Keratinocyte (primary cell): ENCODE data around the gene HPS4.

Source experiments
- EZH2 ChIP-seq: IDR thresholded peaks from one replicate; pipeline ENCODE4 v1.6.1; 2012; ENCODE audit warnings: inconsistent platforms, mild to moderate bottlenecking, low read length, moderate library complexity
- TF ChIP-seq, protein P1 (sequence below), 3 experiments: IDR thresholded peaks in 1 of 3; conservative IDR thresholded peaks in 1 of 3; optimal IDR thresholded peaks in 1 of 3; 2 replicates in 2 of 3; 3 replicates in 1 of 3; pipeline versions ENCODE3 to v1.5.1; 2011; ENCODE audit warnings: low read length in 3 of 3, mild to moderate bottlenecking in 3 of 3, moderate library complexity in 2 of 3, control low read depth in 1 of 3, inconsistent platforms in 1 of 3; ENCODE audit not compliant: insufficient read depth in 2 of 3; ENCODE audit errors: extremely low read depth in 1 of 3

DNA sequence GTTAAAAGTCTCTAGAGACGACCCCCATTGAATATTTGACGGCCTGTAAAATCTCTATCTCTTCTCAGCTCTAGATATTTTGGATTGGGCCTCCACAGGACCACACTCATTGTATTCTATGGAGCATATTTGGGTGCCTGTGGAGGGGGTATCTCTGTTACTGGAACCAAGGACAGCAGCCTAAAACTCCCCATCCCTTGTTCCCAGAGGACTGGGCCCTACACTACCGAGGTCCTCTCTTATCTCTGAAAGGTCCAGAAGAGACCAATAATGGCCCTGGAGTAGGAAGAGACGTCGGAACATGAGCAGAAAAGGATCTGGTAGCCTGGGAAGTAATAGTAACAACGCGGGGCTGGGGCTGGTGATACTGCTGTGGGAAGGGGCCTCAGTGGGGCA lies 542 bp downstream of the HPS4 start:
- no peak for TF ChIP-seq EZH2
- TF ChIP-seq, protein P1, sequence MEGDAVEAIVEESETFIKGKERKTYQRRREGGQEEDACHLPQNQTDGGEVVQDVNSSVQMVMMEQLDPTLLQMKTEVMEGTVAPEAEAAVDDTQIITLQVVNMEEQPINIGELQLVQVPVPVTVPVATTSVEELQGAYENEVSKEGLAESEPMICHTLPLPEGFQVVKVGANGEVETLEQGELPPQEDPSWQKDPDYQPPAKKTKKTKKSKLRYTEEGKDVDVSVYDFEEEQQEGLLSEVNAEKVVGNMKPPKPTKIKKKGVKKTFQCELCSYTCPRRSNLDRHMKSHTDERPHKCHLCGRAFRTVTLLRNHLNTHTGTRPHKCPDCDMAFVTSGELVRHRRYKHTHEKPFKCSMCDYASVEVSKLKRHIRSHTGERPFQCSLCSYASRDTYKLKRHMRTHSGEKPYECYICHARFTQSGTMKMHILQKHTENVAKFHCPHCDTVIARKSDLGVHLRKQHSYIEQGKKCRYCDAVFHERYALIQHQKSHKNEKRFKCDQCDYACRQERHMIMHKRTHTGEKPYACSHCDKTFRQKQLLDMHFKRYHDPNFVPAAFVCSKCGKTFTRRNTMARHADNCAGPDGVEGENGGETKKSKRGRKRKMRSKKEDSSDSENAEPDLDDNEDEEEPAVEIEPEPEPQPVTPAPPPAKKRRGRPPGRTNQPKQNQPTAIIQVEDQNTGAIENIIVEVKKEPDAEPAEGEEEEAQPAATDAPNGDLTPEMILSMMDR (optimal IDR thresholded peaks at IDR 0.05 in 1 of 3, IDR thresholded peaks at IDR 0.05 in 1 of 3, conservative IDR thresholded peaks at IDR 0.05 in 1 of 3; ENCODE audit: extremely low read depth in 1 of 3, insufficient read depth in 2 of 3, low read length in 3 of 3), result no peak
